Calu3 (cell line): ENCODE data around the gene CCL22. TPM values are rescaled to one million over a fixed set of nuclear protein-coding genes. Genes with fewer than 3 reads are reported as not detected.

Experiments used
- BruUV-seq: library from RNA; stranded (reverse); fragments of 400-500 nt; replicated peaks from 2 replicates; lab custom pipeline; 2021; lab: Mats Ljungman, UMichigan
- CTCF ChIA-PET: fragments of 300-600 bp; sonication (Branson Sonifier 250); formaldehyde crosslinking; loops from one replicate; lab custom pipeline; 2022; ENCODE audit warnings: antibody characterized with exemption; lab: Charles Lee
- DNase-seq: peaks from one replicate; pipeline ENCODE4 v3.0.0; 2022
- H3K27ac Mint-ChIP-seq: one replicate; pipeline ENCODE4 v1.8.0; 2022; ENCODE audit warnings: mixed read lengths; ENCODE audit not compliant: unreplicated experiment
- H3K27me3 Mint-ChIP-seq: one replicate; pipeline ENCODE4 v1.8.0; 2022; ENCODE audit warnings: mixed read lengths; ENCODE audit not compliant: unreplicated experiment
- H3K36me3 Mint-ChIP-seq: one replicate; pipeline ENCODE4 v1.8.0; 2022; ENCODE audit warnings: mild to moderate bottlenecking, moderate library complexity, mixed read lengths; ENCODE audit not compliant: insufficient read depth, unreplicated experiment
- H3K4me1 Mint-ChIP-seq: one replicate; pipeline ENCODE4 v1.8.0; 2022; ENCODE audit warnings: mild to moderate bottlenecking, low read depth, mixed read lengths; ENCODE audit not compliant: unreplicated experiment
- H3K4me3 Mint-ChIP-seq: one replicate; pipeline ENCODE4 v1.8.0; 2022; ENCODE audit warnings: mild to moderate bottlenecking, low read depth, moderate library complexity, mixed read lengths; ENCODE audit not compliant: unreplicated experiment
- H3K9me3 Mint-ChIP-seq: one replicate; pipeline ENCODE4 v1.8.0; 2022; ENCODE audit warnings: low read depth, mixed read lengths; ENCODE audit not compliant: unreplicated experiment
- CTCF ChIP-seq: fragments of 200-600 bp; IDR thresholded peaks from one replicate; pipeline ENCODE4 v1.8.0; 2022; ENCODE audit warnings: antibody characterized with exemption; ENCODE audit not compliant: unreplicated experiment
- intact Hi-C: fragments of 100-400 bp; cut with micrococcal nuclease; formaldehyde crosslinking; loops from one replicate; pipeline ENCODE4 v1.10.0; 2022; ENCODE audit not compliant: unreplicated experiment
- total RNA-seq: library from RNA; stranded (reverse); gene quantifications from 2 replicates; pipeline ENCODE4 v1.2.3, GENCODE V29; 2022

The CCL22 gene
- total RNA-seq, 1 experiment from 2014 or later = 2.6 TPM

DNA sequence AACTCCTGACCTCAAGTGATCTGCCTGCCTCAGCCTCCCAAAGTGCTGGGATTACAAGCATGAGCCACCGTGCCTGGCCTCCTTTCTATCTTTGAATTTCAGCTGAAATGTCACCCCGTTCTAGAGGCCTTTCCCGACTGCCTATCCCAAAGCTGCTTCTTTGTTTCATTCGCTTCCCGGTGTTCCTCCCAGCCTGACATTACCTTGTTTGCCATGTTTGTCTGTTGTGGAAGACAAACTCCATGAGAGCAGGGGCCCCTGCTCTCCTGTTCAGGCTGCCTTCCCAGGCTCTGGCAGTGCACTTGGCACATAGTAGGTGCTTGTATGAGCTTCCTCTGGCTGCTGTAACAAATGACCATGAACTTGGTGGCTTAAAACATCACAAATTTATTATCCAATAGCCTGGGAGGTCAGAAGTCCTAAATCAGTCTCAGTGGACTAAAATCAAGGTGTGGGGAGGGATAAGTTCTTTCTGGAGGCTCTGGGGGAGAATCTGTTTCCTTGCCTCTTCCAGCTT is 2.6 kb upstream of the CCL22 start:
- TF ChIP-seq CTCF = no peak
- intact Hi-C loops = no loop called here
- Mint-ChIP-seq H3K4me1 (peaks cover 22% of the 10 kb centered on the region), H3K36me3 (peaks cover 4% of the 10 kb centered on the region), H3K27me3 (no peaks in the 10 kb centered on the region), H3K9me3 (no peaks in the 10 kb centered on the region), H3K4me3 (no peak overlapping the region), H3K27ac (no peak overlapping the region)
- DNase-seq = no peak
- BruUV-seq = no TSS peak
- CTCF ChIA-PET = no interaction called here

DNA sequence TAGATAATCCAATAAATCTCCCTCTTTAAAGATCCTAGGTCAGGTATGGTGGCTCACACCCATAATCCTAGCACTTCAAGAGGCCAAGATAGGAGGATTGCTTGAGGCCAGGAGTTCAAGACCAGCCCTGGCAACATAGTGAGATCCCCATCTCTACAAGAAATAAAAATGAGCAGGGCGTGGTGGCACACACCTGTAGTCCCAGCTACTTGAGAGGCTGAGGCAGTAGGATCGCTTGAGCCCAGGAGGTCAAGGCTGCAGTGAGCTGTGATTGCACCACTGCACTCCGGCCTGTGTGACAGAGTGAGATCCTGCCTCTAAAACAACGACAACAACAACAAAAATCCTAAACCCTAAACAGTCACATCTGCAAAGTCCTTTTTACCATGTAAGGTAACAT is 2.0 kb upstream of the CCL22 start:
- intact Hi-C loops = no loop called here
- peaks cover 4% of the 10 kb centered on the region for H3K36me3 Mint-ChIP-seq
- H3K27ac Mint-ChIP-seq = no peak overlapping the region
- H3K9me3 Mint-ChIP-seq = no peaks in the 10 kb centered on the region
- DNase-seq = no peak
- BruUV-seq = no TSS peak
- H3K4me3 Mint-ChIP-seq = no peak overlapping the region
- H3K27me3 Mint-ChIP-seq = no peaks in the 10 kb centered on the region
- peaks cover 28% of the 10 kb centered on the region for H3K4me1 Mint-ChIP-seq
- no peak for TF ChIP-seq CTCF
- CTCF ChIA-PET = no interaction called here

GRCh38 chr16:57357330-57358085 is 1.1 kb upstream of the CCL22 start:
- peak overlapping the region; percentile 6 for H3K27ac Mint-ChIP-seq
- CTCF ChIA-PET = no interaction called here
- no peak overlapping the region for H3K4me3 Mint-ChIP-seq
- no peak for TF ChIP-seq CTCF
- peaks cover 4% of the 10 kb centered on the region for H3K36me3 Mint-ChIP-seq
- H3K4me1 Mint-ChIP-seq = peaks cover 32% of the 10 kb centered on the region
- H3K9me3 Mint-ChIP-seq = no peaks in the 10 kb centered on the region
- no peak for DNase-seq
- BruUV-seq = no TSS peak
- no peaks in the 10 kb centered on the region for H3K27me3 Mint-ChIP-seq
- intact Hi-C loops = no loop called here

- intact Hi-C loops = no loop called here
- H3K4me1 Mint-ChIP-seq = peaks cover 32% of the 10 kb centered on the region
- no TSS peak for BruUV-seq
- CTCF ChIA-PET = no interaction called here
- no peak for TF ChIP-seq CTCF
- no peak for DNase-seq
- H3K4me3 Mint-ChIP-seq = no peak overlapping the region
- H3K9me3 Mint-ChIP-seq = no peaks in the 10 kb centered on the region
- peak overlapping the region; percentile 6 for H3K27ac Mint-ChIP-seq
- peaks cover 4% of the 10 kb centered on the region for H3K36me3 Mint-ChIP-seq
- H3K27me3 Mint-ChIP-seq = no peaks in the 10 kb centered on the region
Observed at GRCh38 chr16:57358086-57358420, 530 bp upstream of the CCL22 start.
